Testis (tissue), 2 donors: ENCODE results near the gene PROC.

Source experiments
- POLR2A ChIP-seq: fragments of 450-650 bp; IDR thresholded peaks from one replicate; pipeline ENCODE4 v1.6.1; 2017; ENCODE audit warnings: antibody characterized with exemption, mild to moderate bottlenecking, moderate library complexity
- TF ChIP-seq, protein P1 (sequence below), 3 experiments: fragments of 450-650 bp in 2 of 3; fragments of 200-600 bp in 1 of 3; sonication (generic) in 1 of 3; IDR thresholded peaks; one replicate each; pipeline ENCODE4 v1.5.1; 2016 to 2019; ENCODE audit warnings: antibody characterized with exemption in 3 of 3, mild to moderate bottlenecking in 2 of 3, moderate library complexity in 1 of 3

- TF ChIP-seq, protein P1, sequence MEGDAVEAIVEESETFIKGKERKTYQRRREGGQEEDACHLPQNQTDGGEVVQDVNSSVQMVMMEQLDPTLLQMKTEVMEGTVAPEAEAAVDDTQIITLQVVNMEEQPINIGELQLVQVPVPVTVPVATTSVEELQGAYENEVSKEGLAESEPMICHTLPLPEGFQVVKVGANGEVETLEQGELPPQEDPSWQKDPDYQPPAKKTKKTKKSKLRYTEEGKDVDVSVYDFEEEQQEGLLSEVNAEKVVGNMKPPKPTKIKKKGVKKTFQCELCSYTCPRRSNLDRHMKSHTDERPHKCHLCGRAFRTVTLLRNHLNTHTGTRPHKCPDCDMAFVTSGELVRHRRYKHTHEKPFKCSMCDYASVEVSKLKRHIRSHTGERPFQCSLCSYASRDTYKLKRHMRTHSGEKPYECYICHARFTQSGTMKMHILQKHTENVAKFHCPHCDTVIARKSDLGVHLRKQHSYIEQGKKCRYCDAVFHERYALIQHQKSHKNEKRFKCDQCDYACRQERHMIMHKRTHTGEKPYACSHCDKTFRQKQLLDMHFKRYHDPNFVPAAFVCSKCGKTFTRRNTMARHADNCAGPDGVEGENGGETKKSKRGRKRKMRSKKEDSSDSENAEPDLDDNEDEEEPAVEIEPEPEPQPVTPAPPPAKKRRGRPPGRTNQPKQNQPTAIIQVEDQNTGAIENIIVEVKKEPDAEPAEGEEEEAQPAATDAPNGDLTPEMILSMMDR (IDR thresholded peaks at IDR 0.05) = no peak
- no peak for TF ChIP-seq POLR2A
These were observed 2.0 kb downstream of the PROC start for GRCh38 chr2:127420039-127420864.
